IMR-90 (cell line): ENCODE measurements around the gene USP25. TPM values are rescaled to one million over a fixed set of nuclear protein-coding genes. Genes with fewer than 3 reads are reported as not detected.

Experiments
- ATAC-seq: fragments of 200-7000 bp; cut with Tn5 transposase; 2 replicates; pipeline ENCODE4 v1.9.1; 2020; ENCODE audit warnings: low read depth, mild to moderate bottlenecking, moderate library complexity
- BruUV-seq: library from RNA; stranded (reverse); fragments of 400-500 nt; replicated peaks from 2 replicates; lab custom pipeline; 2021; lab: Mats Ljungman, UMichigan
- CTCF ChIA-PET: fragments of 300-600 bp; formaldehyde crosslinking; extraction: SDS; loops from one replicate; lab custom pipeline; 2021; ENCODE audit warnings: antibody characterized with exemption; lab: Yijun Ruan, JAX
- POLR2A ChIA-PET: fragments of 300-600 bp; sonication (Branson Sonifier 250); formaldehyde crosslinking; loops from one replicate; lab custom pipeline; 2022; ENCODE audit warnings: antibody characterized with exemption; ENCODE audit not compliant: unreplicated experiment; lab: Charles Lee
- DNase-seq: peaks from one replicate; pipeline ENCODE4 v3.0.0; 2013
- H2AFZ ChIP-seq: replicated peaks from 2 replicates; pipeline ENCODE3; 2013; ENCODE audit warnings: low read length, mild to moderate bottlenecking; ENCODE audit not compliant: poor library complexity
- H2AK5ac ChIP-seq: 2 replicates; pipeline ENCODE4 v1.6.1; 2013; ENCODE audit warnings: low read depth, low read length, inconsistent platforms
- H2AK9ac ChIP-seq: replicated peaks from 2 replicates; pipeline ENCODE3; 2013; ENCODE audit warnings: mild to moderate bottlenecking, low read depth, low read length, moderate library complexity; ENCODE audit not compliant: poor library complexity
- H2BK120ac ChIP-seq: 2 replicates; pipeline ENCODE4 v1.6.1; 2013; ENCODE audit warnings: low read depth, low read length, inconsistent platforms
- H2BK15ac ChIP-seq: 3 replicates; pipeline ENCODE4 v1.6.1; 2013; ENCODE audit warnings: low read depth, low read length, inconsistent platforms
- H2BK20ac ChIP-seq: 2 replicates; pipeline ENCODE4 v1.6.1; 2013; ENCODE audit warnings: low read depth, mild to moderate bottlenecking, inconsistent platforms, low read length, moderate library complexity
- H2BK5ac ChIP-seq: 2 replicates; pipeline ENCODE4 v1.6.1; 2013; ENCODE audit warnings: mild to moderate bottlenecking, low read depth, low read length, inconsistent platforms; ENCODE audit not compliant: poor library complexity, severe bottlenecking
- H3K14ac ChIP-seq: replicated peaks from 2 replicates; pipeline ENCODE4 v1.6.1; 2013; ENCODE audit warnings: low read depth, low read length, inconsistent platforms
- H3K18ac ChIP-seq: 2 replicates; pipeline ENCODE4 v1.6.1; 2013; ENCODE audit warnings: low read depth, low read length, control low read depth
- H3K23ac ChIP-seq: 2 replicates; pipeline ENCODE4 v1.6.1; 2013; ENCODE audit warnings: low read depth, low read length, inconsistent platforms
- H3K27ac ChIP-seq: 2 replicates; pipeline ENCODE4 v1.5.1; 2013; ENCODE audit warnings: mild to moderate bottlenecking, control low read depth, low read length; ENCODE audit not compliant: insufficient read depth
- H3K27me3 ChIP-seq: 2 replicates; pipeline ENCODE4 v1.6.1; 2013; ENCODE audit warnings: low read length; ENCODE audit not compliant: control insufficient read depth, insufficient read depth
- H3K36me3 ChIP-seq: 2 replicates; pipeline ENCODE4 v1.6.1; 2013; ENCODE audit warnings: low read length, mixed read lengths; ENCODE audit not compliant: control insufficient read depth, insufficient read depth
- H3K4ac ChIP-seq: 2 replicates; pipeline ENCODE4 v1.6.1; 2013; ENCODE audit warnings: low read depth, low read length, inconsistent platforms
- H3K4me1 ChIP-seq: 2 replicates; pipeline ENCODE4 v1.6.1; 2013; ENCODE audit warnings: low read length, mixed read lengths; ENCODE audit not compliant: control insufficient read depth, insufficient read depth
- H3K4me2 ChIP-seq: 2 replicates; pipeline ENCODE4 v1.6.1; 2013; ENCODE audit warnings: low read depth, mild to moderate bottlenecking, control low read depth, low read length, moderate library complexity
- H3K4me3 ChIP-seq: 2 replicates; pipeline ENCODE4 v1.5.1; 2013; ENCODE audit warnings: low read depth, mild to moderate bottlenecking, control low read depth, low read length, moderate library complexity; ENCODE audit not compliant: insufficient read depth
- H3K56ac ChIP-seq: 2 replicates; pipeline ENCODE4 v1.6.1; 2013; ENCODE audit warnings: low read length, inconsistent platforms; ENCODE audit not compliant: insufficient read depth; ENCODE audit errors: extremely low read depth
- H3K79me1 ChIP-seq, 2 experiments: 2 replicates each; pipeline ENCODE4 v1.6.1; 2013; ENCODE audit warnings: low read length in 2 of 2, inconsistent platforms in 1 of 2, low read depth in 1 of 2
- H3K9ac ChIP-seq: 2 replicates; pipeline ENCODE4 v1.6.1; 2013; ENCODE audit warnings: low read depth, low read length, control low read depth
- H3K9me1 ChIP-seq: 2 replicates; pipeline ENCODE4 v1.6.1; 2013; ENCODE audit warnings: low read length, inconsistent platforms; ENCODE audit not compliant: insufficient read depth
- H3K9me3 ChIP-seq: 2 replicates; pipeline ENCODE4 v1.6.1; 2013; ENCODE audit warnings: low read length; ENCODE audit not compliant: control insufficient read depth, insufficient read depth
- H4K20me1 ChIP-seq: 2 replicates; pipeline ENCODE4 v1.6.1; 2013; ENCODE audit warnings: low read length, inconsistent platforms; ENCODE audit not compliant: insufficient read depth
- H4K5ac ChIP-seq: 2 replicates; pipeline ENCODE4 v1.6.1; 2013; ENCODE audit warnings: mild to moderate bottlenecking, low read depth, low read length, control low read depth
- H4K8ac ChIP-seq, 2 experiments: 2 replicates each; pipeline ENCODE4 v1.6.1; 2013; ENCODE audit warnings: low read depth in 2 of 2, low read length in 2 of 2, control low read depth in 1 of 2, inconsistent platforms in 1 of 2
- H4K91ac ChIP-seq: 2 replicates; pipeline ENCODE4 v1.6.1; 2013; ENCODE audit warnings: low read depth, low read length, inconsistent platforms; ENCODE audit not compliant: insufficient read depth
- BHLHE40 ChIP-seq: fragments of 150-350 bp; IDR thresholded peaks from 2 replicates; pipeline ENCODE4 v1.6.1; 2016; ENCODE audit warnings: mild to moderate bottlenecking, low read depth, low read length
- CEBPB ChIP-seq: IDR thresholded peaks from 2 replicates; pipeline ENCODE4 v1.6.1; 2012; ENCODE audit warnings: low read depth, low read length, improper control_type of control experiment
- CHD1 ChIP-seq: IDR thresholded peaks from 2 replicates; pipeline ENCODE4 v1.6.1; 2012; ENCODE audit warnings: low read depth, low read length, improper control_type of control experiment
- ELK1 ChIP-seq: fragments of 150-350 bp; IDR thresholded peaks from 2 replicates; pipeline ENCODE4 v1.6.1; 2016; ENCODE audit warnings: low read depth, mild to moderate bottlenecking, low read length, moderate library complexity, borderline replicate concordance
- MAFK ChIP-seq: IDR thresholded peaks from 2 replicates; pipeline ENCODE4 v1.6.1; 2012; ENCODE audit warnings: low read depth, low read length, improper control_type of control experiment
- MAZ ChIP-seq: IDR thresholded peaks from 2 replicates; pipeline ENCODE4 v1.6.1; 2012; ENCODE audit warnings: low read depth, mild to moderate bottlenecking, low read length, improper control_type of control experiment, moderate library complexity, borderline replicate concordance
- MXI1 ChIP-seq: IDR thresholded peaks from 2 replicates; pipeline ENCODE4 v1.6.1; 2012; ENCODE audit warnings: low read depth, mild to moderate bottlenecking, low read length, moderate library complexity, borderline replicate concordance
- NFE2L2 ChIP-seq: fragments of 150-350 bp; IDR thresholded peaks from 2 replicates; pipeline ENCODE4 v1.6.1; 2016; ENCODE audit warnings: low read depth, mild to moderate bottlenecking, low read length
- POLR2A ChIP-seq: IDR thresholded peaks from 2 replicates; pipeline ENCODE4 v1.6.1; 2012; ENCODE audit warnings: mild to moderate bottlenecking, low read depth, low read length
- RAD21 ChIP-seq: IDR thresholded peaks from 2 replicates; pipeline ENCODE4 v1.6.1; 2012; ENCODE audit warnings: low read length, improper control_type of control experiment
- RCOR1 ChIP-seq: IDR thresholded peaks from 2 replicates; pipeline ENCODE4 v1.6.1; 2012; ENCODE audit warnings: mild to moderate bottlenecking, low read length, improper control_type of control experiment; ENCODE audit not compliant: insufficient replicate concordance
- RFX5 ChIP-seq: IDR thresholded peaks from 2 replicates; pipeline ENCODE4 v1.8.0; 2012; ENCODE audit warnings: low read depth, mild to moderate bottlenecking, low read length, moderate library complexity
- SMC3 ChIP-seq: fragments of 150-350 bp; IDR thresholded peaks from 2 replicates; pipeline ENCODE4 v1.6.1; 2016; ENCODE audit warnings: low read depth, mild to moderate bottlenecking, antibody characterized with exemption, low read length, moderate library complexity
- WGBS, 2 experiments: methylation state at CpG; one replicate each; pipeline versions ENCODE4 v1.1.5 to v1.1.7; 2013; ENCODE audit warnings: missing lambda C conversion rate in 2 of 2; ENCODE audit not compliant: insufficient read length in 1 of 2; ENCODE audit errors: extremely low coverage in 2 of 2; 5-methylcytosine and 5-hydroxymethylcytosine counted together
- dilution Hi-C: fragments of 300-500 bp; cut with HindIII; formaldehyde crosslinking; loops from one replicate; pipeline ENCODE4 v1.14.3; 2018; ENCODE audit warnings: low sequenced_read_pairs; ENCODE audit not compliant: unreplicated experiment
- in situ Hi-C: fragments of 300-500 bp; cut with MboI; formaldehyde crosslinking; loops from 3 replicates; pipeline ENCODE4 v1.14.3; 2019; ENCODE audit warnings: low sequenced_read_pairs, inconsistent platforms, mixed read lengths
- intact Hi-C: fragments of 100-400 bp; cut with micrococcal nuclease; formaldehyde crosslinking; loops from 2 replicates; pipeline ENCODE4 v1.10.0; 2022
- polyA plus RNA-seq, 3 experiments: library from polyadenylated mRNA; depleted of rRNA; stranded (reverse); fragments of >200 nt; gene quantifications; 2 replicates each; pipeline ENCODE4 v1.2.3, GENCODE V29; 2012; ENCODE audit warnings: low replicate concordance in 1 of 3
- total RNA-seq: library from RNA; depleted of rRNA; stranded (reverse); fragments of >200 nt; gene quantifications from 2 replicates; pipeline ENCODE4 v1.2.3, GENCODE V29; 2012
- TF ChIP-seq, protein P1 (sequence below): conservative IDR thresholded peaks from 2 replicates; pipeline ENCODE4 v1.5.1; 2012; ENCODE audit warnings: mild to moderate bottlenecking, low read depth, low read length, improper control_type of control experiment

Gene USP25
- total and polyA plus RNA-seq, 2 of the 4 experiments (the other 2 are of a cell fraction) = 9.3 to 23.3 TPM

DNA sequence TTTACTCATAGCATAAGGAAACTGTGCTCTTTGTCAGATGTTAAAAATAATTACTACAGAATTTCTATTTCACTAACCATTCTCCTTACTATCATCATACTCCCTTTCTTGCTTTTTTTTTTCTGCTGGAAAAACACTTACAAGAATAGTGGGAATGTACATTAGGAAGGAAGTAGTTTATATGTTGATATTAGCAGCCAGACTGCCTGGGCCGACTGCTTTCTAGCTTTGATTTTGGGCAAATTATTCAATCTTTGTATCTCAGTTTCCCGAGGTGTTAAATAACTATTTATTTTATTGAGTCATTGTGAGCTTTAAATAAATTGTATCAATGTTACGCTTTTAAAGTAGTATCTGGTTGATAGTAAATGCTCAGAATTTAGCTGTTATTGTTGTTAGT is 122.4 kb downstream of the USP25 start:
- H3K23ac ChIP-seq = no peak overlapping the region
- H2BK15ac ChIP-seq = no peak overlapping the region
- no peak overlapping the region for H4K91ac ChIP-seq
- ChIA-PET CTCF (no interaction called here), POLR2A (interaction anchor here (0.6 kb wide), 2 partner anchors 8 to 10 kb away, joined by 4 to 12 read pairs; no protein-coding TSS in a partner anchor)
- in situ Hi-C loops = no loop called here
- no peak overlapping the region for H3K56ac ChIP-seq
- intact Hi-C loops = no loop called here
- 0 out of 2 replicates have a peak, but pooled peaks cover 1% of the 10 kb centered on the region for H3K36me3 ChIP-seq
- dilution Hi-C loops = no loop called here
- no peak overlapping the region for H2BK20ac ChIP-seq
- no peaks in the 10 kb centered on the region for H3K27me3 ChIP-seq
- H3K4me3 ChIP-seq = no peak overlapping the region
- H4K5ac ChIP-seq = no peak overlapping the region
- DNase-seq (no peak), ATAC-seq (no peak)
- peaks cover 0 to 10% of the 10 kb centered on the region in 2 experiments; a peak in 2 of 4 replicates for H3K79me1 ChIP-seq
- no peaks in the 10 kb centered on the region for H4K20me1 ChIP-seq
- H2AK5ac ChIP-seq = no peak overlapping the region
- TF ChIP-seq RCOR1 (no peak), RAD21 (no peak), CEBPB (no peak), NFE2L2 (no peak), RFX5 (no peak), CHD1 (no peak), MAFK (no peak), POLR2A (no peak), SMC3 (no peak), MXI1 (no peak), BHLHE40 (no peak), MAZ (no peak), ELK1 (no peak)
- TF ChIP-seq, protein P1, sequence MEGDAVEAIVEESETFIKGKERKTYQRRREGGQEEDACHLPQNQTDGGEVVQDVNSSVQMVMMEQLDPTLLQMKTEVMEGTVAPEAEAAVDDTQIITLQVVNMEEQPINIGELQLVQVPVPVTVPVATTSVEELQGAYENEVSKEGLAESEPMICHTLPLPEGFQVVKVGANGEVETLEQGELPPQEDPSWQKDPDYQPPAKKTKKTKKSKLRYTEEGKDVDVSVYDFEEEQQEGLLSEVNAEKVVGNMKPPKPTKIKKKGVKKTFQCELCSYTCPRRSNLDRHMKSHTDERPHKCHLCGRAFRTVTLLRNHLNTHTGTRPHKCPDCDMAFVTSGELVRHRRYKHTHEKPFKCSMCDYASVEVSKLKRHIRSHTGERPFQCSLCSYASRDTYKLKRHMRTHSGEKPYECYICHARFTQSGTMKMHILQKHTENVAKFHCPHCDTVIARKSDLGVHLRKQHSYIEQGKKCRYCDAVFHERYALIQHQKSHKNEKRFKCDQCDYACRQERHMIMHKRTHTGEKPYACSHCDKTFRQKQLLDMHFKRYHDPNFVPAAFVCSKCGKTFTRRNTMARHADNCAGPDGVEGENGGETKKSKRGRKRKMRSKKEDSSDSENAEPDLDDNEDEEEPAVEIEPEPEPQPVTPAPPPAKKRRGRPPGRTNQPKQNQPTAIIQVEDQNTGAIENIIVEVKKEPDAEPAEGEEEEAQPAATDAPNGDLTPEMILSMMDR = no peak
- H3K4me1 ChIP-seq = peaks cover 5% of the 10 kb centered on the region
- no peak overlapping the region for H2AFZ ChIP-seq
- no peaks in the 10 kb centered on the region for H3K9me1 ChIP-seq
- H4K8ac ChIP-seq = no peak overlapping the region
- BruUV-seq = no TSS peak
- H3K9me3 ChIP-seq = no peaks in the 10 kb centered on the region
- no peak overlapping the region for H2BK5ac ChIP-seq
- no peak overlapping the region for H3K9ac ChIP-seq
- no peak overlapping the region for H3K27ac ChIP-seq
- H3K18ac ChIP-seq = no peak overlapping the region
- no peak overlapping the region for H3K4me2 ChIP-seq
- H3K4ac ChIP-seq = no peak overlapping the region
- no CpG with 5 or more reads among the region's 3 CpGs for WGBS, 2 experiments
- H3K14ac ChIP-seq = no peak overlapping the region
- no peak overlapping the region for H2BK120ac ChIP-seq
- H2AK9ac ChIP-seq = no peak overlapping the region
